Adrenal gland (tissue), 12 donors: Measurements from ENCODE around the gene WIPF3. TPM values are rescaled to one million over a fixed set of nuclear protein-coding genes. Genes with fewer than 3 reads are reported as not detected.

ENCODE experiments used
- DNase-seq, 7 donors: peaks; one replicate each; pipeline ENCODE4 v3.0.0-alpha.2; 2019 to 2020
- H3K27ac ChIP-seq, 5 donors: fragments of 200-600 bp; sonication (generic) in 4 of 5; 1 replicate in 3 of 5; 2 replicates in 2 of 5; pipeline versions ENCODE4 v1.5.1 to v1.8.0; 2016 to 2020; ENCODE audit warnings: mild to moderate bottlenecking in 1 of 5
- H3K27me3 ChIP-seq: fragments of 200-600 bp; 2 replicates; pipeline ENCODE4 v1.8.0; 2021
- H3K36me3 ChIP-seq, 2 donors: fragments of 200-600 bp; replicated peaks in 1 of 2; 1 replicate in 1 of 2; 2 replicates in 1 of 2; pipeline versions ENCODE4 v1.5.1 to v1.8.0; 2018 to 2022
- H3K4me1 ChIP-seq, 2 donors: fragments of 200-600 bp; replicated peaks in 1 of 2; 1 replicate in 1 of 2; 2 replicates in 1 of 2; pipeline versions ENCODE4 v1.5.1 to v1.8.0; 2018 to 2021
- H3K4me3 ChIP-seq, 4 donors: fragments of 200-600 bp; sonication (generic) in 3 of 4; one replicate each; pipeline ENCODE4 v1.5.1; 2016 to 2018
- H3K9me3 ChIP-seq, 3 donors: fragments of 200-600 bp; sonication (generic) in 1 of 3; replicated peaks in 1 of 3; 1 replicate in 2 of 3; 2 replicates in 1 of 3; pipeline versions ENCODE4 v1.5.1 to v1.8.0; 2016 to 2021
- CTCF ChIP-seq, 6 experiments: fragments of 450-650 bp in 4 of 6; fragments of 200-600 bp in 2 of 6; sonication (generic) in 1 of 6; IDR thresholded peaks; 1 replicate in 5 of 6; 2 replicates in 1 of 6; pipeline versions ENCODE4 v1.5.1 to v1.8.0; 2016 to 2021; ENCODE audit warnings: antibody characterized with exemption in 6 of 6, mild to moderate bottlenecking in 2 of 6, moderate library complexity in 1 of 6
- POLR2A ChIP-seq, 2 donors: fragments of 450-650 bp; IDR thresholded peaks; one replicate each; pipeline ENCODE4 v1.6.1; 2017; ENCODE audit warnings: antibody characterized with exemption in 2 of 2, mild to moderate bottlenecking in 2 of 2, moderate library complexity in 1 of 2
- WGBS, 4 donors: extraction: QIAGEN DNeasy Blood & Tissue Kit in 2 of 4; methylation state at CpG; one replicate each; pipeline versions ENCODE4 v1.1.5 to v1.1.7; 2013 to 2017; 5-methylcytosine and 5-hydroxymethylcytosine counted together
- intact Hi-C, 2 donors: fragments of 100-400 bp; cut with DNase I; formaldehyde crosslinking; loops; one replicate each; pipeline versions ENCODE4 v1.14.1 to v1.15.0; 2022 to 2023
- polyA plus RNA-seq, 3 donors: library from polyadenylated mRNA; stranded (reverse); fragments of 200-250 nt in 2 of 3; fragments of 350-450 nt in 1 of 3; fragmentation: Illumina TruSeq in 1 of 3; extraction: RNeasy Lipid Tissue Mini Kit (QIAGEN cat#74804) in 1 of 3; gene quantifications; one replicate each; pipeline ENCODE4 v1.2.3, GENCODE V29; 2013 to 2014
- total RNA-seq, 9 donors: library from RNA; depleted of rRNA in 4 of 9; stranded (reverse); fragments of >200 nt in 4 of 9; fragments of 120-200 nt in 1 of 9; fragmentation: NEBNext Ultra II Directional in 1 of 9; extraction: Animal tissue kit (Norgen Biotek cat#: 25700) in 1 of 9; gene quantifications; one replicate each; pipeline versions ENCODE4 v1.1.0 to v1.2.4, GENCODE V29; 2013 to 2023
- donor health status: healthy with polysubstance abuse.
- donor health status: Bipolar disorder and iron deficiency.
- donor health status: DM: yes; HTN: yes; CAD: no.
- donor health status: DM: no; HTN: no; CAD: no.
- donor health status: DM: no; HTN: no; CAD: no.
- donor health status: DM: yes; HTN: yes; CAD: no.

Gene WIPF3
- total and polyA plus RNA-seq, 12 donors, result 0.50 to 16.0 (median 5.2) TPM

GRCh38 chr7:29812185-29812876 is 6.0 kb downstream of the WIPF3 start:
- DNase-seq, result no peak
- H3K36me3 ChIP-seq, result no peaks in the 10 kb centered on the region
- H3K27ac ChIP-seq, result no peak overlapping the region
- no peak for TF ChIP-seq CTCF (IDR thresholded peaks at IDR 0.05)
- no peak overlapping the region for H3K4me3 ChIP-seq
- WGBS, 4 donors, result 70 to 82% (median 76%) methylated on average over 2 of the region's 2 CpGs
- no peaks in the 10 kb centered on the region for H3K27me3 ChIP-seq
- H3K9me3 ChIP-seq, result no peaks in the 10 kb centered on the region
- intact Hi-C loops, result no loop called here
- H3K4me1 ChIP-seq, result peaks cover 0 to 8% of the 10 kb centered on the region in 2 donors

- Histone ChIP-seq H3K9me3 (no peaks in the 10 kb centered on the region), H3K36me3 (no peaks in the 10 kb centered on the region), H3K27me3 (no peaks in the 10 kb centered on the region), H3K4me1 (no peaks in the 10 kb centered on the region), H3K4me3 (no peak overlapping the region), H3K27ac (no peak overlapping the region)
- DNase-seq, result no peak
- WGBS, 4 donors, result 82 to 88% (median 86%) methylated on average over 10 of the region's 10 CpGs
- no peak for TF ChIP-seq POLR2A (IDR thresholded peaks at IDR 0.05)
- TF ChIP-seq CTCF (IDR thresholded peaks at IDR 0.05), result no peak
- intact Hi-C loops, result no loop called here
These were observed 9.1 kb downstream of the WIPF3 start for GRCh38 chr7:29815181-29816105.

- Histone ChIP-seq H3K9me3 (peaks cover 0 to 6% (median 0%) of the 10 kb centered on the region in 3 donors), H3K27ac (no peak overlapping the region), H3K36me3 (no peaks in the 10 kb centered on the region), H3K4me3 (no peak overlapping the region), H3K4me1 (no peaks in the 10 kb centered on the region), H3K27me3 (no peaks in the 10 kb centered on the region)
- 96 to 98% (median 96%) methylated on average over 6 of the region's 6 CpGs for WGBS, 4 donors
- no peak for DNase-seq
- TF ChIP-seq CTCF (IDR thresholded peaks at IDR 0.05), result no peak
- TF ChIP-seq POLR2A (IDR thresholded peaks at IDR 0.05), result no peak
- intact Hi-C loops, result no loop called here
These were observed 12.0 kb downstream of the WIPF3 start for GRCh38 chr7:29818308-29818707.

GRCh38 chr7:29825775-29826529 is 19.6 kb downstream of the WIPF3 start:
- no peaks in the 10 kb centered on the region for H3K36me3 ChIP-seq
- H3K9me3 ChIP-seq, result peaks cover 0 to 6% (median 0%) of the 10 kb centered on the region in 3 donors
- 75 to 85% (median 83%) methylated on average over 7 of the region's 7 CpGs for WGBS, 4 donors
- no peak overlapping the region for H3K4me3 ChIP-seq
- no peaks in the 10 kb centered on the region for H3K4me1 ChIP-seq
- intact Hi-C loops, result no loop called here
- DNase-seq, result no peak
- TF ChIP-seq POLR2A (IDR thresholded peaks at IDR 0.05) (no peak), CTCF (IDR thresholded peaks at IDR 0.05) (no peak)
- H3K27ac ChIP-seq, result no peak overlapping the region
- H3K27me3 ChIP-seq, result no peaks in the 10 kb centered on the region
